GM18519 (cell line): Measurements from ENCODE around the gene PPIG.
"Not testable (repeated sequence)": the region's sequence is repeated elsewhere in the genome, so short reads cannot be mapped to it uniquely, and the experiment has no call there.

Experiments used
- ATAC-seq: cut with Tn5 transposase; IDR thresholded peaks from one replicate; pipeline ENCODE4 v1.9.1; 2021; ENCODE audit warnings: mild to moderate bottlenecking, moderate library complexity; ENCODE audit not compliant: unreplicated experiment, low FRiP score

The PPIG gene

GRCh38 chr2:169585673-169586072 is 1.5 kb downstream of the PPIG start:
- no peak for ATAC-seq

GRCh38 chr2:169590804-169591203 is 6.7 kb downstream of the PPIG start:
- ATAC-seq, result no peak

GRCh38 chr2:169596546-169596945 is 12.4 kb downstream of the PPIG start:
- ATAC-seq, result not testable (repeated sequence)

GRCh38 chr2:169598982-169599381 is 14.8 kb downstream of the PPIG start:
- no peak for ATAC-seq

DNA sequence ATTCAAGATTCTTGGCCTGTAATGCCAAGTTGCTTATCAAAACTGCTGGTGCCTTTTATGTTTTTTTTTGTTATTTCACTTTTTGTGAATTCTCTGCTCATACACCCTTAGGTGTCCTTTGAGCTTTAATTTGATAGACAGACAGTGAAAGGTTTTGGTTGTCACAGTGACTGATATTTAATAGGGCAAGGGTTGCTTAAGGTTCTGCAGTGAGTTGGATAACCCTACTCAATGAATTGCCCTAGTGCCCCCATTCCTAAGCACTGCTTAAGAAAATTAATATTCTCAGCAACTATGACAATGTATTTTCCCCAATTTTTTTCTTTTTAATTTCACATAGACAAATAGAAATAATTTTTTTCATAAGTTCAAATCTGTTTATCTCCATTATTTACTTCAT is 15.4 kb downstream of the PPIG start:
- no peak for ATAC-seq

GRCh38 chr2:169609264-169609663 is 25.1 kb downstream of the PPIG start:
- ATAC-seq, result no peak

DNA sequence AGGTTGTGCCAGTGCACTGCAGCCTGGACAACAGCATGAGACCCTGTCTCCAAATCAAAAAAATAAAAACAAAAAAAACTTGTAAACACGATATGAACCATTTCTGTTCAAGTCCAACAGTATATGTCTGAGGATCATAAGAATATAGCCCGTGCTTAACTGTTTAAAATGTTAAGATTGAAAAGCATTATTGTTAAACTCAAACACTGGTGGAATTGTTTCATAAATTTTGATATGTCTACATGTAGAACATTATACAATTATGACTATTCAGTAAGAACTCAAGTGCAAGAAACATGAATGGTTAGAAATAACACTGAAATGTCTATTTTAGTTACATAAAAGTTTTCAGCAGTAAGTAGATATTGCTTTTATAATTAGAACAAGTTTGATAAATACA is 29.7 kb downstream of the PPIG start:
- no peak for ATAC-seq

- ATAC-seq, result not testable (repeated sequence)
Observed at GRCh38 chr2:169615982-169616381, 31.8 kb downstream of the PPIG start.

DNA sequence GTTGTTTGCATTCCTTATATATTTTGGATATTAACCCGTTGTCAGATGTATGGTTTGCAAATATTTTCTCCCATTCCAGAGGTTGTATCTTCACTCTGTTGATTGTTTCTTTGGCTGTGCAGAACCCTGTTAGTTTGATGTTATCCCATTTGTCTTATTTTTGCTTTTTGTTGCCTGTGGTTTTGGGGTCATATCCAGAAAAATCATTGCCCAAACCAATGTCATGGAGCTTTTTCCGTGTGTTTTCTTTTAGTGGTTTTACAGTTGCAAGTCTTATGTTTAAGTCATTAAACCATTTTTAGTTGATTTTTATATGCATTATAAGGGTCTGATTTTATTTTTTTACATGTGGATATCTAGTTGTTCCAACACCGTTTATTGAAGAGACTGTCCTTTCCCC is 35.8 kb downstream of the PPIG start:
- ATAC-seq, result no peak

DNA sequence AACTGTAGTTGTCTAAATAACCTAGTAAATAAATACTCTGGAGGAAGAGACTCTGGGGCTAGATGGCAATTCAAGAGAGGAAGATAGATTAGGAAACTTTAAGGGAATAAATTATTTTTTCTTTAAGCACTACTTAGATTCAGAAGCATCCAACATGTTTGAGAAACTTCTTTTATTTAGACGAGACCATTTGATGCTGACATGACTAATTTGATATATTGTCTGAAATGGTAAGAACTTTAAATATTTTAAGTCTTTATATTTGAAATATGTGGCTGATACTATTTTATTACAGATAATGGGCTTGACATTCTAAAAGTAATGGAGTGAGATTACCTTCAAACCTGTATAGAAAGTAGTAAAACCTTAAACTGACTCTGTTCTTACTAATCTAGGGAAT is 36.4 kb downstream of the PPIG start:
- no peak for ATAC-seq

- no peak for ATAC-seq
Observed at GRCh38 chr2:169623235-169623634, 39.1 kb downstream of the PPIG start.

DNA sequence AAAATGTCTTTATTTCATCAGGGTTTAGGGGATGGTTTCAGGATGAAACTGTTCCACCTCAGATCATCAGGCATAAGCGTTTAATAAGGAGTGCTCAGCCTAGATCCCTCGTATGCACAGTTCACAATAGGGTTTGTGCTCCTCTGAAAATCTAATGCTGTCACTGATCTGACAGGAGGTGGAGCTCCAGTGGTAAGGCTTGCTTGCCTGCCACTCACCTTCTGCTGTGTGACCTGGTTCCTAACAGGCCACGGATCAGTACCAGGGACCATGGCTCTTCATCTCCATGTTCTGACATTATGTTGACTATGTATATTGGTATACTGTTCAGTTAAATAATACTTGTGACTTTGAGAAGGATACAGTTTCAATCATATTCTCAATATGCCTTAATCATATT is 41.6 kb downstream of the PPIG start:
- no peak for ATAC-seq

- no peak for ATAC-seq
Observed at GRCh38 chr2:169636440-169637097, 52.4 kb downstream of the PPIG start.

DNA sequence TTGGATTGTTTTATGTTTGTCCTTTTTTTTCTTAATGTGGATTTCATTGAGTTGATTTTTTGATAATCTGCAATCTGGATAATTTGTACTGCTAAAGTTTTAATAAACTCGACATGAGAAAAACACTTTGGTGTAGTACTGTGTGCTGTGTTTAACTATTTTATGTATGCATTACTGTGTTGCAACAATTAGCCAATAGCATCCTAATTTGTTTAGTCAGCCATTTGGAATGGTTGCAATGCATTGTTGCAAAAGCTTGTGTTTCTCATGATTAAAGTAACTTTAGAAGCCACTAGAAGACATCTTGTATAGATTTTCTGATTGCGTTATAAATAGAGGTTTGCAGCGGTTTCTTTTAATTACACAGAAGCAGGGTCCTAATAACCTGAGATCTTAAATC is 53.5 kb downstream of the PPIG start:
- no peak for ATAC-seq

DNA sequence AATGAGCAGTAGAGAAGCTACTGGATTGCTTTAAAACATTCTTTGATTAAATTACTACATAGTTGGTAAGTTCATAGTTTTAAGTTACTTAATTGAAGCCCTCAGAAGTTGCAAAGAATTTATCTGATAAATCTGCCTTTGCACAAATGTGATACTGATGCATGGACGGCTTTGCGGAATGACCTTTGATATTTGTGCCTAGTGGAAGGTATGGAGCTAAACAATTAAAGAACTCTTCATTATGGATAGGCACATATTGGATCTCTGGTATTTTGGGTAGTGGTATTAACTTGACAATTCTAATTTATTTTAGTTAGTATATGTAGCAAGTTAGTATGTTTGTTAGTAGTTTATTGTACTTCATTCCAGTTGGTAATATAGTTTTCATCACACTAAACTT is 56.0 kb downstream of the PPIG start:
- no peak for ATAC-seq

DNA sequence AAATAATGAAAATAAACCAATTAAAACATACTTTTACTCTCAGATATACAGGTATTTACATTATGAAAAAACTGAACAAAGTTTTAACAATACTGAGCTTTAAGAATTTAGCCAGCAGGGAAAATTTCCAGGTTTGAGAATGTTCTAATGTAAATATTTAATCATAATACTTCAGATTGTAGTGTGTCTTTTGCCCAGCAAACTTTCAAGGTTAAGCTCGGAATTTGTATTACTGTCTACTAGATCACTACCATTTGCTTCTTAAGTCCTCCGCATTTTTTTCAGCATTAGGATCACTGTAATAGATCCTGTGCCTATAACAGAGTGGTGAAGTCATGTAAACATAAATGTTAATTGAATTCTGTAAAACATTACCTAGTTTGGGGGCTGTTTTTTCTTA is 57.3 kb downstream of the PPIG start:
- no peak for ATAC-seq

GRCh38 chr2:169644173-169644572 is 60.0 kb downstream of the PPIG start:
- no peak for ATAC-seq

DNA sequence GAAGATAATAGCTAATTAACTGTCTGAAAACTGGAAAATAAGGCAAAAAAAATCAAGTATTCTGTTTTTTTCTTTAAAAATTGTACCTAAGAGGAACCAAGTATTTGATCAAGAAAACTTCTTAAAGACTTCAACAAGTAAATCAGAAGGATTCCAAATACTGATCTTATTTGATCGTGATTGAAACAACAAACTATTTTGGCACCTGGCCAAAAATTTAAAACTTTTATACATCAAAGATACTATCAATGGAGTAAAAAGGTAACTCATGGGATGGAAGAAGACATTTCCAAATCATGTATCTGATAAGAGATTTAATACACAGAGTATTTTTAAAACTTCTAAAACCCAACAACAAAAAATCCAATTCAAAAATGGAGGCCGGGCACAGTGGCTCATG is 63.3 kb downstream of the PPIG start:
- ATAC-seq, result no peak

DNA sequence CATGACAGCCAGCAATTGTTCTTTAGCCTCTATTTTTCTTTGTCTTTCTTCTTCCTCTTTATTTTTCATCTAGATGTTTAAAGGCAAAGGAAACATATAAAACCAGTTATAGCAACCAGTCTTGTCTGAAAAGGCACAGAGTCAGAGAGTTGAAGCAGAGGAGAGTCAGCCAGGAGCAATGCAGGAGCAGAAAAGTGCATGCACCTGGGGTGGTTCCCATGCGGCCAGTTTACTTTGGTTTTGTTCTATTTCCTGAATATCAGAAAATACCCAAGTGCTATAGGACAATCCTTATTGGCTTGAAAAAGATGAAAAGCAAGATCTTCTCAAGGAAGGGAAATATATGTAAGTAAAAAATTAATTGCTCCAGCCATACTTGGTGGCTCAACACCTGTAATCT is 65.1 kb downstream of the PPIG start:
- no peak for ATAC-seq

DNA sequence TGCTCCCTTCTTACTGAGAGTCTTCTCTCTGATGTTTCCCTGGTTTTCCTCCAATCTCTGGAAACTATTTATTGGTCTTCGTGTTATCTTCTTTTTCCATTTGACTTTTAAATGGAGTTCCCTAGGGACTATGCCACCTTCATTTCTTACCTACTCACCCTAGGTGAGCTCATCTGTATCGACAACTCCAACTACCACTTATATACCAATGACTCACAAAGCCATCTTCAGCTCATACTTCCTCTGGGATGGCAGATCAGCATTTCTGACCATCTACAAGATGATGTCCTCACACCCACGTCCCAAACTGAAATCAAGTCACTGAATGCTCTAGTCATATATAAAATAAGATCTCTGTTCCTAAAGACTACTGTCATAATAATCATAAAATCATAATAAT is 69.5 kb downstream of the PPIG start:
- no peak for ATAC-seq

GRCh38 chr2:169656164-169656563 is 72.0 kb downstream of the PPIG start:
- ATAC-seq, result no peak

DNA sequence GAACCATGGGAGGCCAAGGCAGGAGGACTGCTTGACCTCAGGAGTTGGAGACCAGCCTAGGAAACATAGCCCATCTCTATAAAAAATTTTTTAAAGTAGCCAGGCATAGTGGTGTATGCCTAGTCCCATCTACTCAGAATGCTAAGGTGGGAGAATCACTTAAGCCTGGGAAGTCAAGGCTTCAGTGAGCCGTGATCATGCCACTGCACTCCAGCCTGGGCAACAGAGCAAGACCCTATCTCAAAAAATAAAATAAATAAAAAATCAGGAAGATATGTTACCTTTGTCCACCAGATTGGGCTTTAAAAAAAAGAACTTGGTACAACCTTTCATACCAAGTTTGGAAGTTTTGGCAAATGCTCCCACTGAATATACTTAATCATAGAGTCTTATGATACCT is 74.7 kb downstream of the PPIG start:
- ATAC-seq, result no peak

DNA sequence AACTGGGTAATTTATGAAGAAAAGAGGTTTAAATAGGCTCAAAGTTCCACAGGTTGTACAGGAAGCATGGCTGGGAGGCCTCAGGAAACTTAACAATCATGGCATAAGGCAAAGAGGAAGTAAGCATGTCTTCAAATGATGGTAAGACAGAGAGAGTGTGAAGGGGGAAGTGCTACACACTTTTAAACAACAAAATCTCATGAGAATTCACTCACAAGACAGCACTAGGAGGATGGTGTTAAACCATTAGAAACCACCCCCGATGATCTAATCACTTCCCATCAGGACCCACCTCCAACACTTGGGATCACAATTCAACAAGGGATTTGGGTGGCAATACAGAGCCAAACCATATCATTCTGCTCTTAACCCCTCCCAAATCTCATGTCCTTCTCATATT is 75.2 kb downstream of the PPIG start:
- ATAC-seq, result no peak
